Duodenal mucosa (tissue), 2 donors: ENCODE data around the gene ZXDC.

ENCODE experiments used
- H3K27ac ChIP-seq: one replicate; pipeline ENCODE4 v1.7.0; 2013; ENCODE audit warnings: low read depth, low read length
- H3K27me3 ChIP-seq, 2 donors: one replicate each; pipeline ENCODE4 v1.7.0; 2013; ENCODE audit warnings: low read length in 2 of 2, control low read depth in 1 of 2; ENCODE audit not compliant: insufficient read depth in 2 of 2, control insufficient read depth in 1 of 2
- H3K36me3 ChIP-seq, 2 donors: one replicate each; pipeline ENCODE4 v1.7.0; 2013; ENCODE audit warnings: low read length in 2 of 2, control low read depth in 1 of 2; ENCODE audit not compliant: insufficient read depth in 2 of 2, control insufficient read depth in 1 of 2
- H3K4me1 ChIP-seq, 2 donors: one replicate each; pipeline ENCODE4 v1.7.0; 2013; ENCODE audit warnings: low read length in 2 of 2, control low read depth in 1 of 2; ENCODE audit not compliant: insufficient read depth in 2 of 2, control insufficient read depth in 1 of 2
- H3K4me3 ChIP-seq, 2 donors: one replicate each; pipeline ENCODE4 v1.7.0; 2013; ENCODE audit warnings: low read length in 2 of 2, low read depth in 1 of 2
- H3K9ac ChIP-seq, 2 donors: one replicate each; pipeline ENCODE4 v1.7.0; 2013; ENCODE audit warnings: low read length in 2 of 2, low read depth in 1 of 2
- H3K9me3 ChIP-seq, 2 donors: one replicate each; pipeline ENCODE4 v1.7.0; 2013; ENCODE audit warnings: low read length in 2 of 2, control low read depth in 1 of 2; ENCODE audit not compliant: control insufficient read depth in 1 of 2

Gene ZXDC, protein sequence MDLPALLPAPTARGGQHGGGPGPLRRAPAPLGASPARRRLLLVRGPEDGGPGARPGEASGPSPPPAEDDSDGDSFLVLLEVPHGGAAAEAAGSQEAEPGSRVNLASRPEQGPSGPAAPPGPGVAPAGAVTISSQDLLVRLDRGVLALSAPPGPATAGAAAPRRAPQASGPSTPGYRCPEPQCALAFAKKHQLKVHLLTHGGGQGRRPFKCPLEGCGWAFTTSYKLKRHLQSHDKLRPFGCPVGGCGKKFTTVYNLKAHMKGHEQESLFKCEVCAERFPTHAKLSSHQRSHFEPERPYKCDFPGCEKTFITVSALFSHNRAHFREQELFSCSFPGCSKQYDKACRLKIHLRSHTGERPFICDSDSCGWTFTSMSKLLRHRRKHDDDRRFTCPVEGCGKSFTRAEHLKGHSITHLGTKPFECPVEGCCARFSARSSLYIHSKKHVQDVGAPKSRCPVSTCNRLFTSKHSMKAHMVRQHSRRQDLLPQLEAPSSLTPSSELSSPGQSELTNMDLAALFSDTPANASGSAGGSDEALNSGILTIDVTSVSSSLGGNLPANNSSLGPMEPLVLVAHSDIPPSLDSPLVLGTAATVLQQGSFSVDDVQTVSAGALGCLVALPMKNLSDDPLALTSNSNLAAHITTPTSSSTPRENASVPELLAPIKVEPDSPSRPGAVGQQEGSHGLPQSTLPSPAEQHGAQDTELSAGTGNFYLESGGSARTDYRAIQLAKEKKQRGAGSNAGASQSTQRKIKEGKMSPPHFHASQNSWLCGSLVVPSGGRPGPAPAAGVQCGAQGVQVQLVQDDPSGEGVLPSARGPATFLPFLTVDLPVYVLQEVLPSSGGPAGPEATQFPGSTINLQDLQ

GRCh38 chr3:126475413-126476114 is at the start of gene ZXDC:
Gene ZXDC, minus strand, starts transcription at chr3:126475891. Its CDS starts 26 bp downstream, at chr3:126475865.
- Histone ChIP-seq H3K9ac (peak within 1 kb of the TSS; percentile 84 to 91), H3K4me3 (peak within 1 kb of the TSS; percentile 78 to 88), H3K27ac (peak within 1 kb of the TSS; percentile 93), H3K27me3 (no peaks in the 10 kb centered on the region), H3K36me3 (peaks cover 8 to 16% of the 10 kb centered on the region in 2 donors), H3K4me1 (peaks cover 27 to 40% of the 10 kb centered on the region in 2 donors), H3K9me3 (no peaks in the 10 kb centered on the region)

GRCh38 chr3:126525091-126525852 is 49.6 kb upstream of the ZXDC start:
- Histone ChIP-seq H3K9me3 (no peaks in the 10 kb centered on the region), H3K27me3 (peaks cover 3 to 8% of the 10 kb centered on the region in 2 donors), H3K27ac (no peak overlapping the region), H3K4me1 (peaks cover 14 to 20% of the 10 kb centered on the region in 2 donors), H3K4me3 (peak overlapping the region; percentile 61 to 68), H3K9ac (no peak overlapping the region), H3K36me3 (no peaks in the 10 kb centered on the region)

GRCh38 chr3:126524429-126524988 is 48.8 kb upstream of the ZXDC start:
- peak overlapping the region; percentile 61 to 68 for H3K4me3 ChIP-seq
- no peaks in the 10 kb centered on the region for H3K9me3 ChIP-seq
- peaks cover 14 to 20% of the 10 kb centered on the region in 2 donors for H3K4me1 ChIP-seq
- no peak overlapping the region for H3K27ac ChIP-seq
- H3K36me3 ChIP-seq, result no peaks in the 10 kb centered on the region
- peaks cover 3 to 8% of the 10 kb centered on the region in 2 donors for H3K27me3 ChIP-seq
- peak overlapping the region in 1 of 2 donors; percentile 41 for H3K9ac ChIP-seq

GRCh38 chr3:126523745-126524428 is 48.2 kb upstream of the ZXDC start, which contains the start of gene CHST13:
Gene CHST13, plus strand, starts transcription at chr3:126524155. Its CDS starts 178 bp downstream, at chr3:126524333.
- peak within 1 kb of the TSS in 1 of 2 donors; percentile 41 for H3K9ac ChIP-seq
- H3K4me3 ChIP-seq, result peak within 1 kb of the TSS; percentile 61 to 68
- no peak within 1 kb of the TSS for H3K27ac ChIP-seq
- no peaks in the 10 kb centered on the region for H3K9me3 ChIP-seq
- H3K4me1 ChIP-seq, result peaks cover 14 to 16% of the 10 kb centered on the region in 2 donors
- no peaks in the 10 kb centered on the region for H3K36me3 ChIP-seq
- peaks cover 3 to 8% of the 10 kb centered on the region in 2 donors for H3K27me3 ChIP-seq

GRCh38 chr3:126522363-126522788 is 46.7 kb upstream of the ZXDC start:
- H3K4me1 ChIP-seq, result peaks cover 9 to 14% of the 10 kb centered on the region in 2 donors
- peaks cover 3 to 8% of the 10 kb centered on the region in 2 donors for H3K27me3 ChIP-seq
- no peak overlapping the region for H3K9ac ChIP-seq
- no peak overlapping the region for H3K27ac ChIP-seq
- H3K4me3 ChIP-seq, result no peak overlapping the region
- no peaks in the 10 kb centered on the region for H3K36me3 ChIP-seq
- no peaks in the 10 kb centered on the region for H3K9me3 ChIP-seq

- Histone ChIP-seq H3K9me3 (no peaks in the 10 kb centered on the region), H3K4me3 (no peak overlapping the region), H3K27ac (no peak overlapping the region), H3K9ac (no peak overlapping the region), H3K36me3 (no peaks in the 10 kb centered on the region), H3K27me3 (peaks cover 3 to 8% of the 10 kb centered on the region in 2 donors), H3K4me1 (peaks cover 9 to 14% of the 10 kb centered on the region in 2 donors)
These were observed 45.6 kb upstream of the ZXDC start for GRCh38 chr3:126521122-126521891.

DNA sequence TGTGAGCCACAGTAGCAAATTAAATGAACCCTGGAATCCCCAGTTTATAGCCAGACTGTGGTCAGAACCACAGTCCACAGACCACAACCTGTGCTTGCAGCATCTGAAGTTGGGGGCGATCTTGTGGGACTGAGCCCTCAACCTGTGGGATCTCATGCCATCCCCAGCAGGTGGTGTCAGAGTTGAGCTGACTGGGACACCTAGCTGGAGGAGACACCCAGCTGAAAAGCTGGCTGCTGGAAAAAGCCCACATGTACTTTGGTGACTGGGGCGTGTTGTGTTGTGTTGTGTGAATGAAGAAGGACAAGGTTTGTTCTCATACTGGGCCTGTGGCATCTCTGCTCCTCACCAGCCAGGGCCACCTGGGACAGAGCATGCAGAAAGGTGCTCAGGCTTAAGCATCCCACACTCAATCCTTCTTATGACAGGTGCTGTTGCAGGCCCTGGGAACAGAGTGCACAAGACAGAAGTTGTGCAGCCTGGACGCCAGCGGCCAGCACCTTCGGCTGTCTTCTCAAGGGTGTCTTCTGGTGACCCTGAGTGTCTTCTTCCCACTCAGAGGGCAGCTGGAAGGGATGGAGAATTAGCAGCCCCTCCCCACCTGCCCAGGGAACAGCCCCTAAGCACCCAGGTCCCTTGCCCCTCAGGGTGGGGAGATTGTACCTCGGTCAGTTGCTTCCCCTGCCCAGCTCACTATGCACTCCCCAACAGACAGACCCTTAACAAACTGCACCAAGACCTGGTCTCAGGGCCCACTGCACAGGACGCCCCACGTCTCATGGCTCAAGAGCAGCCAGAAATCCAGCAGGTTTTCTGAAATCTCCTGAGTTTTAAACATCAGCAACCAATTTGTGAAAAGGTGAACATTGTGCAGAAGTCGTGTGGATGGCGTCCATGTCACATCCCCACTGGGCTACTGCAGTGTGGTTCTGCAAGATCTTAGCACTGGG is 44.1 kb upstream of the ZXDC start:
- Histone ChIP-seq H3K4me3 (no peak overlapping the region), H3K27ac (no peak overlapping the region), H3K9me3 (no peaks in the 10 kb centered on the region), H3K36me3 (no peaks in the 10 kb centered on the region), H3K4me1 (peaks cover 8 to 12% of the 10 kb centered on the region in 2 donors), H3K27me3 (peaks cover 3 to 8% of the 10 kb centered on the region in 2 donors), H3K9ac (no peak overlapping the region)

DNA sequence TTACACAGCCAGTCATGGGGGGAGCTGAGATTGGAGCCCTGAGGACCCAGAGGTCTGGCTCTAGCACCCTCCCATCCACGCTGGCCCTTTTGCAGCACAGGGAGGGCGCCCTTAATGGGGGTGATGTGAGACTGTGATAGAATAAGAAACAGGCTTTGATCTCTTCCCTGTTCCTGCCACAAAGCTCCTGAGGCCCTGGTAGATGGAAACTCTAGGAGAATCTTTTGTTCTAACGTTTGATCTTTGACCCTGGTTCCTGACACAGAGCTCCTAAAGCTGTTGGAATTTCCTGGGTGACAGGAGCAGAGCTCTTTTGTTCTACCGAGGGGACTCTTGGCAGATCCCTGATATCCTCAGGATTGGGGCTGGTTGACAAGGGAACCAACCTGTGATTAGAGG is 43.1 kb upstream of the ZXDC start:
- Histone ChIP-seq H3K36me3 (no peaks in the 10 kb centered on the region), H3K27ac (no peak overlapping the region), H3K4me3 (no peak overlapping the region), H3K9me3 (no peaks in the 10 kb centered on the region), H3K27me3 (peaks cover 3 to 6% of the 10 kb centered on the region in 2 donors), H3K4me1 (peaks cover 4 to 6% of the 10 kb centered on the region in 2 donors), H3K9ac (no peak overlapping the region)
